ENCODE measurements around the gene IQSEC1.
A peak's percentile ranks its signal among the peaks of the same experiment; 100 is the strongest.

The IQSEC1 gene

DNA sequence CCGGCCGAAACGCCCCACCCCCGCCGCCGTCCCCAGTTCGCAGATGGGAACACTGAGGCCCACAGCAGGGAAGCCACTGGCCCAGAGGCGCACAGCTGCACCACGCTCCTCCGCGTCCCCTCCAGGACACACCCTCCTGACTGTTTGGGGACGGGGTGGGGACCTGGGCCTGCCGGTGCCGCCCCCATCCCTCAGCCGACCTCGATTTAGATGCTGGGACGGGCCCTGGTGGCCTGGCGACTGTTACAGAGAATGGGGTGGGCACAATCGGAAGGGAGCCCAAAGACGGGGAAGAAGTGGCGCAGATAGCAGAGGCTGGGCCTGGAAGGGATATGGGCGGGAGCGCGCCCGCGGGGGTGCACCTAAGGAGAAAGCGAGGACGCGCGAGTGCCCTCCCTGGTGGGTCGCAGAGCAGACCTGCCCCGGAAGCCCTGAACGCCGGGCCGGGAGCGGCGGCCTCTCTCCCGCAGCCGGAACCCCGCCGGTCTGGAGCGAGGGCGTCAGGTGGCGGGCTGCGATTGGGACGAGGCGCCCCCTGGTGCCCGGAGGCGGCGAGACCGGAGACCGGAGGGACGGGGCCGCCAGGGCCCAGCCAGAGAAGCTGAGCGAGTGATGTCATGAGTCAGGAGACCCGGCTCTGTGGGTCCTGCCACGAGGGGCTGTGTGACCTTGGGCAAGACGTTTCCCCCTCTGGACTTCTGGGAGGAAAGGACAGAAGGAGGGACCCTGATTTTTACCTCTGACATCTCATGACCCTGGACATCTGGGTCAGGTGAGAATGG lies 78.4 kb downstream of the IQSEC1 start:
- peak; percentile 38 for DNase-seq

DNA sequence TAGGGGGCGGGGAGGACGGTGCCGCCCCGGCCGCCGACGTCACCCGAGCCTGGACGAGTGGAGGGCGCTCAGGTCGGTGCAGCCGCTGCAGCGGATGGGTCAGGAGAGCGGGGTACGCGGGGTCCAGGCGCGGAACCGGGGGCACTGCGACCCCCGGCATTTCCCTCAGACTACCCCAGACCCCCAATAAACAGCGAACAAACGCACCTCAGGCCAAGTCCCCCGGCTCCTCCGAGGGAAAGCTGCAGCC lies 78.9 kb downstream of the IQSEC1 start:
- DNase-seq: no peak

DNA sequence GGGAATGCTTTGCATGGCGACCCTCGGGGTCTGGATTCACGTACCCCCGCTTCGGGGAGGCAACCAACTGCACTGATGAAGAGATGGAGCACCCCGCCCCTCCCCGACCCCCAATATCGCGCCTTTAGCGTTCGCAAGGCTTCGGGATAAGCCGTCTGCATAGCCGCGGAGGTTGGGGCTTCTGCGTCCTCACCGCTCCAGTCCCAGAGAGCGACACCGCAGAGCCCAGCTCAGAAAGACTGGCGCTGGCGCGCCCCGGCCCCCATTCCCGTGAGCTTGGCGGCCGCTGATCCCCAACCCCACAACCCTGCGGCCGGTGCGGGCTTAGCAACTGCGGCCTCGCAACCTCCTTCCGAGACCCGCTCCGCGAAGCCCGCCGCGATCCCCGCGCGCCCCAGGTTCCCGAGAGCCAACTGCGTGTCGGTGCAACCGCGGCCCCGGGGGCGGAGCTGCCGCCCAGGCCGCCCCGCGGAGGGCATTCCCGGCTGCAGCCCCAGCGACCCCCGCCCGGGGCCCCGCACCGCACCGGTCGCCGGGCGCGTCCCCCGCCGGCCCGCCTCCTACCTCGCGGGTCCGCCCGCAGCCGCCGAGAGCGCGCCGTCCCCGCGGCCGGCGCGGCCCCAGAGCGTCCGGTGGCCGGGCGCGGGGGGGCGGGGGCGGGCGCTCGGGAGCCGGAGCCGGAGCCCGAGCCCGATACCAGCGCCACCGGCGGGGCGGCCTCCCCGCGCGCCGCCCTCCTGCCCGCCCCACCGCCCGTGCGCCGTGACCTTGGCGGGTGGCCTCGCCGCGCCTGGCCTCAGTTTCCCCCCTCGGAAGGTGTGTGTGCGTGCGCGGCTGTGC lies 79.5 kb downstream of the IQSEC1 start:
- no peak for DNase-seq

DNA sequence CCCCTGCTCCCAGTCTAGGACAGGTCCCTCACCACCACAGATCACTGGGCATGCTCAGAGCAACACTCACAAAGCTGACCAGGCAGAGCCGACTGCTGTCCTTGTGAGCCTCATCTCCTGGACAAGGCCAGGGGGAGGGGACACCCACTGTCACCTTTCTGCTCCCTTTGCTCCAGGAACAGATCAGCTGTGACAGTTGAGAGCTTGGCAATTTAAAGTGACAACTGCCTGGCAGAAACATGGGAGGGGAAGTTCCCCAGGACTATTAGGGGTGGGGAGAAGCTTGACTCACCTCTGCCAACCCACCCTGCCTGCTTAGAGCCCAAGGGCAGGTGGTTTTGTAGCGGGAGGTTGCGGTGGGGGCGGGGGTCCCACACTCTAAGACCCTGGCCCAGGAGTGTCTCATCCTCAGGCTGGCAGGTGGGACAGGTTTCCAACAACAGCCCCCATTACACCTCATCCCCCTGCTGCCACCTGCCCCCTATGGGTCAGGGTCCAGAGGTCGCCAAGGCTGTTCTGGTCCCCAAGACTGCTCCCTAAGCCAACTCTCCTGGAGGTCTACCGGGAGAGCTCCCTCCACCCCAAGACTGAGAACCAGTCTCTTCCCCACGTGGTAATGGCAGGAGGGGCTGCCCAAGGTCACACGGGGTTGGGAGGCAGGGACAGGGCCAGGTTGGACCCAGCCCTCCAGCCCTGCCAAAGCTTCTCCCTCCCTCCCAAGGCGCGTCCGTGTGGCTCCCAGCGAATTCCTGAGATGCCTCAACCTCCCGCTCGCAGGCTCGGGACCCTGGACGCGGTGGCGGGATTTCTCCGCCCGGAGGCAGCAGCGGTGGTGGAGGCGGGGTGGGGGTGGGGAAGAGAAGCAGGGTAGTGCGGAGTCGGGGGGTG lies 80.4 kb downstream of the IQSEC1 start:
- no peak for DNase-seq

DNA sequence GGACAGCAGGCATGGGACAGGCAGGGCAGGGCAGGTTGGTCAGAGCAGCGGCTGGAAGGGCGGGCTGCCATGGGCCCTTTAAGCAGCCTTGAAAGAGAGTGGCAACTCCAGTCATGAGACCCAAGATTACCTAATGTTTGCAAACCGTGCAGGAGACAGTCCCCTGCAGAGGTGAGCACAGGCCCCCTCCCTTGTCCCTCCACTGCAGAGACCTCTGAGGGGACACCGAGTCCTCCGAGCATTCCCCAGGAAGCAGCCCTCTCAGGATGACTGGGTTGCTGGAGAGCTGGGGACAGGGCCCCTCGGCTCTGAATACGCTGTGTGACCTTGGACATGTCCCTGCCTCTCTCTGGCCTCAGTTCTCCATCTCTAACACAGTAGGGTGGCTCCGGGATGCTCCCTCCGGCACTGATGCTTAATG lies 81.4 kb downstream of the IQSEC1 start:
- DNase-seq: no peak

DNA sequence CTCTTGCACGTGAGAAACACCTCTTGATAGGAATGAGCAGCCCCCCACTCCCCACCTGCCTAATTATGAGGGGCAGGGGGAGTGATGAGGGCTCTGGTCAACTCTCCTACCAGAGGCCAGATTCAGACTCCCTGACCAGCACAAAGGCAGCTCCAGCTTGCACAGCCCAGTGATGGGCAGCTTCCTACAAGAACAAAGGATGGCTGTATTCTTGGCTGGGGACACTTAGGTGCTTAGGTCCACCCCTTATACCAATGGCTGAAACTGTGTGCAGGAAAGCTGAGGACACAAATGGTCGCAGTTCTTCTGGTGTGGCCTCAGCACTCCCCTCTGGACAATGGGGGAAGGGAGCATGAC lies 81.8 kb downstream of the IQSEC1 start:
- DNase-seq: no peak

DNA sequence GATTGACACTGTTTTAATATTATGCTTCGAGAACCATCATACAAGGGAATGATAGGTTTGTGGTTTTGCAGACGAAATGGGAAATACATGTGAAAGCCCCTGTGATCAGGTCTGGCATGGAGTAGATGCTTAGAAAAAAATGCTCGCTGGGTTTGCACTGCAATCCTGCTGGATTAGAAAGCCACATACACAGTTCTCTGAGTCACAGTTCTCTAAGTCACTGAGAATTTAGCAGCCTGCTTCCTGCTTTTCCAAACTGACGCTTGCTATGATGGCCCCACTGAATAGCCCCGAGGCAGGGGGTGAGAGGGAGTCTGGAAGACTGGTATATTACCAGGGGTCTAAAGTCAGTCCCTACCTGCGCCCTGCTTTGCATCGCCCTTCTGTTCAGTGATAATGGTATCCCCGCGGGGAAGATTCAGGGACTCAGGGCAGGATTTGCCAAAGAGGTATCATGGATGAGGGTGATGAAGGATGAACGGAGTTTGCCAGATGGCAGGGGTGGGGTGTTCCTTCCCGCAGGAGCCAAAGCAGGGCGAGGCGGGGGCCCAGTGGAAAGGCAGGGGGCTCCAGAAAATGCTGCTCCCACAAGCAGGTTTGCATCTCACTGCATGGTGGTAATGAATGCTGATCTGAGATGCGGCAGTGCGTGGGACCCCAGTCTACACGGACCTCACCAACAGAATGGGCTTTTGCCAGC lies 82.3 kb downstream of the IQSEC1 start:
- no peak for DNase-seq

DNA sequence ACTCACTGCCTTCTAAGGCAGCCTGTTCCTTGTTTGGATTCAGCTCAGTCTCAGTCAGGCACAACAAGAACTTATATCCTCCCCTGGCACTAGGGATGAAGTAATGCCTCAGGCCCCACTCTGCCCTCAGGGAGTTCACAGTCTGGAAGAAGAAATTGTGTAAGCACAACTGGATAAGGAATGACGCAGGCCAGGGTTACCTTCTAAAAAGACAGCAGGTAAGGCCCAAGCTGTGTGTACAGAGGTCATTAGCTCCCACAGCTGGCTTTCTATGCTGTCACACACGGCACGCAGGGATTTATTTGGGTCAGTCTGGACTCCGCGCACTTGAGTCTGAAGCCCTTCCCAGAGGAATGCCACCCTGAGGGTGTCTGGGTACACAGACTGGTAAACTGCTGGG lies 82.9 kb downstream of the IQSEC1 start:
- DNase-seq: no peak

DNA sequence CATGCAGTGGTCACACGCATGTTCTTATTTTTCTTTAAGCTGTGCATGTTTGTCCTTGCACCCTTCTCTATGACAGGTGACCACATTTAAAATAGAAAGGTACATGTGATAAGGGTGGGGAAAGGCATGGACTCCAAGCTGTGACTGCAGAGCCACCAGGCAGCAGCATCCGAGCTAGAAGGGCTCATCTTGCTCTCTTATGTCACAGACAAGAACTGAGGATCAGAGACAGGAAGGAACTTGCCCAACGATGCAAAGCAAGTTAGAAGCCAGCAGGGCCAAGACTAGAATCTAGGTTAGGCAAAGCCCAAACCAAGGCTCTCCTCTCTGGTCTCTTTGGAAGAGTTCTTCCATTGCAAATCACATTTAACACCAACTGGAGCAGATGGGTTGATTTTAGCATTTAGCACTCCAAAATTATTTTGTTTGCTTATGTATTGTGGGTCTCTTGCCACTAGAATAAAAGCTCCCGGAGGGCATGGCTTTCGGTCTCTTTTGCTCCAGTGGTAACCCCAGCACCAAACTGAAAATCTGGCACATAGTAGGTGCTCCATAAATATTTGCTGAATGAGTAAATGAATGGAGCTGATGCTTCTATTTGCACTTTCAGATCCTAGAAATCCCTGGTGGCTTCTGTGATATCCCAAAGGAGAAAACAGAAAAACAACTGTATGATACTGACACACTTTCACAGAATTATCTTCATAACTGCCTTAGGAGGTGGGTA lies 84.3 kb downstream of the IQSEC1 start:
- DNase-seq: no peak

DNA sequence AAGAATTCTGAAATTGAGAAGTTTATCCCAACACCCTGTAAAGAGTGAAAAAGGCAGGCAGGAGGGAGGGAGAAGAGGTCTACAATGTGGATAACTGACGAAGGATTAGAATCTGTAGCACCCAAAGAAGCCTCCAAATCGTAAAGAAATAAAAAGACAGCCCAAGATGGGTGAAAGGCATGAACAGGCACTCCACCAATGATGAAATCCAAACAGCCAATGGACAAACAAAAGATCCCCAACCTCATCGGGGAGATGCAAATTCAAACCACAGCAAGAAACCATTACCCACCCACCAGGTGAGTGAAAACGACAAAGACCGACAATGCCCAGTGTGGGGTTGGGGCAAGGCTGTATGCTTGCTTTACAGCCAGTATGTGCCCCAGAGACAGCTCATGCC lies 85.6 kb downstream of the IQSEC1 start:
- DNase-seq: no peak

DNA sequence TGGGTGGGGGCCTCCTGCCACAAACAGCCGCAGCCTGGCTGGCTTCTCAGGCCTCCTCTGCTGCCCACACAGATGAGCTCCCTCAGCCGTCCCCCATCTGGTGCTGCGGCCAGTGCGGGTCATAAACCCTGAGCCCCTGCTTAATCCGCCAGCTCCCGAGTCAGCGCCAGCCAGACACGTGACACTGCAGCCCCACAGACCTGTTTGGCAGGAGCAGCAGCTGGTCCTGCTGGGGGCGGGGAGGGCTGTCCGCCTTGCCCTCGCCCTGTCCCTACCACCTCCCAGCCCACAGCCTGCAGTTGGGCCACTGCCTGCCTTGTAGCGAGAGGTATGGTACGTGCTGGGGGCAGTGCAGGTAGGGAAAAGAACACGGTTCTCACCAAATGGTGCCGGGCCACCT lies 86.2 kb downstream of the IQSEC1 start:
- no peak for DNase-seq

DNA sequence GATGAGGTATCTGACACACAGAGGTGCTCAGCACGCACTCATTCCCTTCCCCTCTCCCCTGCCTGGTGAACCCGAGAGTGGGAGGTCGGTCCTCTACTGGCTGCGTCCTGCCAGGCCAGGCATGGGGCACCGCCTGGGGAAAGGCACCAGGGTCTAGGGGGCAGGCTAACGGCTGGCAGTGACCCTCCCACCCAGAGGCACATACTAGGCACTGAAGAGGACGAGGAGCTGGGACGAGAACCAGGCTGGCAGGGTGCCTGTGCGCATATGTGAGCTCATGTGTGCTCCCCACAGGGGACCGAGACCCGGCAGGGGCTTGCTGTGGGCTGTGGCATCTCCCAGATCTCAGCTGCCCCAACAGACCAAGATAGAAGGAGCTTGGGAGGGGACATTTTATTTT lies 86.7 kb downstream of the IQSEC1 start:
- DNase-seq: no peak

DNA sequence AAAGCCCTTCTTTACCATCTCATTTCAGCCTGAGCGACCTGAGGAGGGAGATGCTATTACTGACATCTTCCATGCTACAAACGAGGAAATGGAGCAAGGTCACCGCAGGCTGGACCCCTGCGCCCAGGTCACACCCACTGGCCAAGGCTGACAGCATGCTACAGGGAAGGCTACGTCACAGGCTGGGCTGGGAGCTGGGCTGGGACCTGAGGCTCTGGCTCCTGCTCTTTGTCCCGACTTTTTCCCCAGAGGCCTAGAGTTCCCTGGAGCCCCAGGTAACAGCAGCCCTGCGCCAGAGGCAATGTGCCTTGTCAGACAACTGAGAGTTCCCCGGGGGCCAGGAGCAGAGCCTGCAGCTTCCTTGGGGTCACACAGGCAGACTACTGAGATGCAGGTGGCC lies 87.2 kb downstream of the IQSEC1 start:
- no peak for DNase-seq

DNA sequence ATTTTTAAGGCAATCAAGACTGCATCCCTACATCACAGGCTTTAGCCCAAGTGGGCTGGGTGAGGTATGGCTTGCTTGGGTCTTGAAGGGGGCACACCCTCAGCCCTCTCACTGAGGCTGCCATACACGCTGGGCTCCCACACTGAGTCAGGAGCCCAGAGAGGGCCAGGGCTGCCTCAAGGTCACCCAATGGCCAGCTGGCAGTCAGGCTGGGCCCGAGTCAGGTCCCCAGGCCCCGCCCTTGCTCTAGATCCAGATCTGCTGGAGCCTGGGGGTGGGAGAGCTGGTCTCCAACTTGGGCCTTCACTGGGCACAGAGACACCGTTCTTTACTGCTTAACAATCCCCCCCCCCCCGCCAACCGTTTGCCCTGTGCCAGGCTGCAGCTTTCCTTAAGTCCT lies 88.1 kb downstream of the IQSEC1 start:
- no peak for DNase-seq

DNA sequence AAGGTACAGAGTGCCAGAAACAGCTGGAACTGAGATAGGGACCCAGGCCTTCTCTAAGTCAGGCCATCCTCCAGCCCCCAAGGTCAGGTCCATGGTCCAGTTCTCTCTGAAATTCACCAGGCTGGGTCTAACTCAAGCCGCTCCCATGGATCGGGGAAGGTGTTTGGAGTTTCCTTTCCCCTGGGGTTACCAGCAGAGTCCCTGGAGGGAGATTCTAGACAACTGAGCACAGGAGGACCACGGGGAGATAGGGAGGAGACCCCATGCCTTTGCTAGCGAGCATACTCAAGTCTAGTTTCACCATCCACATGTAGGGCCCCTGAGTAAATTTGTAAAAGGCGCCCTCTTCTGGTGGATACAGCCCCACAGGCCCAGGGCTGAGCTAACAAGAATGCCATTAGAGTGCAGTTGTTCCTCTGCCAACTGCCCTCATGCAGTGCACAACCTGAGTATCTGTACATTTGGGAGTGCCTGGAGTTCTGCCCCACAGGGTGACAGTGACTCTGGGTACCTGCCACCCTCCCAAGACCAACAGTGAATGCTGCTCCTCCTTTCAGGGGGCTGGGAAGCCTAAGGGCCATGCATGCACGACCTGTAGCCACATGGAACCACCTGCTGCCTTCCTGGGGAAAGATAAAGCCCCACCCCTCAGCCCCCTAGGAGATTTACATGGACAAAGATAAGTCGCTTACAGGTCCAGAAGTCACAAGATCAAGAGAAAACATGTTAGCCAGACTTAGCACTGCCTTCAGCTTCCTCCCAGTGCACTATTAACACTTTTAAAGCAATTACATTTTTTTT lies 89.0 kb downstream of the IQSEC1 start:
- peak; percentile 2 for DNase-seq

DNA sequence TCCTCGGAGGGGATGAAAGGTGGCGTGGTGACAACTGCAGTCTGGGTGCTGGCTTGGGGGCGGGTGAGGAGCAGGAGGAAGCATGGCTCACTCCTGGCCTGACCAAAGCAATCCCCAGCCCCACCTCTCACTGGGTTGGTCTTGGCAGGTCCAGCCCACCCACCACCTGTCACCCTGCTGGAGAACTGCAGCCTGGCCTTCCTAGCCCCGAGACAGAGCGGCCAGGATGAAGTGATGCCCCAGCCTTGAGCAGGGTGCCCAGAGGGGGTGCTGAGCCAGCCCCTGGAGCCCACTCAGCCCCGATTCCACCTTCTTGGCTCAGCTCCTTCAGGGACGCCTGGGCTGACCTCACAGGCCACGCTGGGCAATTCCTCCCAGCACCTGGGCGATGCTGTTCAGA lies 89.9 kb downstream of the IQSEC1 start:
- no peak for DNase-seq

DNA sequence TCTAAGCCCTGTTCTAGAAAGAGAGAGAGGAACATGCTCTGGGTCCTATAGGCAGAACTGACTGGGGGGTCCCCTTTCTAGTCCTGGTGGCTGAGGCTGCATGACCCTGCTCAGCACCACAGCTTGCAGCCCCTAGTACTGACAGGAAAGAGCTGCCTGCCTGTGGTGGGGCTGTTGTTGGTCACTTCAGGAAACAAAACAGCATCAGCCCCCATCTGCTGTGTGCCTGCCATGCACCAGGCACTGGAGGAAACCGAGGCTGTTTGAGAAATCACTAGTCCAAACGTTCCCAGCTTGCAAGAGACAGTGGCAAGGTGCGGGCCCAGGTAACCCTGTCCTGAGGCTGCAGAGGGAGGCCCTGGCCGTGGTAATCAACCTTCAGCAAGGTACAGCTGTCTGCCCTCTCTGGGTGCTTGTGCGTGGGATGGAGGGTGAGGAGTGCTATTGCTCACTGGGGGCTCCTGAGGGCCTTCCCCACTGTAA lies 90.6 kb downstream of the IQSEC1 start:
- DNase-seq: no peak

DNA sequence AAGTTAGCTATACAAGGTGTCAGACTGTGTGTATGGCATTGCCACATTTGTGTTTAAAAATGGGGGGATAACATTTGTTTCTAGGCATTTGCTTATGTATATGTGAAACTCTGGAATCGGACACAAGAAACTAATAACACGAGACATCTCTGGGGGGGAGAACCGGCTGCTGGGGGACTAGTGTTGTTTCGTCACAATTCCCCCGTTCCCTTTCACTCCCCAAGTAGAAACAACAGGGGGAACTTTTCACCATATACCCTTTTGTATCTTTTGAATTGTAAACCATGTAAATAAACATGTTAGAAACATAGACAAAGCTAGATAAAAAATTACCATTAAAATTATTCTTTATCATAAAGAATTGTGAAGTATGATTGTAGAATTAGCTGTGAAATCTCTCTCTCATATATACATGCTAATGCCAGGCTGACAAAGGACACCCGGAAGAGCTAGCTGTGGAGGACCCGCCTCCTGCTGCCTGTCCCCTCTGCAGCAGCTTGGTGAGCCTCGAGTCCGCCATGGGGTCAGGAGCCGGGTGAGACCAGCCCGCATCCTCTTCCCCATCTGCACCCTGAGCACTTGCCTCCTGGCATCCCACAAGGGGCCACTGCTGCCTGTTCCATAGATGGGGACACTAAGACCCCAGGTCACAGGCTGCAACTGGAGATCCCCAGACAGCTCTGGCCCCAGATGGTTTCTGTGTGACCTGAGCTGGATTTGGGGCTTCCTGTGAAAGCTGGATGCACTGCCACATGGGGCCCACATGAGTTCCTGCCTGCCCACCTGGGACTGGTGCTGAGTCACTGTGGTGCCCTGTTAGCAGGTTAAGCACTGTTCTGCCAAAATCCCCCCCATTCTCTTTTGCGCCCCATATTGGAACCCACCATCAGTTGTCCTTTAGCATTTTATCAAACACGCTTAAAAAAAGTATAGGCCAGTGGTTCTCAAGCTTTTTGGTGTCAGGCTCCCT lies 91.6 kb downstream of the IQSEC1 start:
- DNase-seq: no peak

DNA sequence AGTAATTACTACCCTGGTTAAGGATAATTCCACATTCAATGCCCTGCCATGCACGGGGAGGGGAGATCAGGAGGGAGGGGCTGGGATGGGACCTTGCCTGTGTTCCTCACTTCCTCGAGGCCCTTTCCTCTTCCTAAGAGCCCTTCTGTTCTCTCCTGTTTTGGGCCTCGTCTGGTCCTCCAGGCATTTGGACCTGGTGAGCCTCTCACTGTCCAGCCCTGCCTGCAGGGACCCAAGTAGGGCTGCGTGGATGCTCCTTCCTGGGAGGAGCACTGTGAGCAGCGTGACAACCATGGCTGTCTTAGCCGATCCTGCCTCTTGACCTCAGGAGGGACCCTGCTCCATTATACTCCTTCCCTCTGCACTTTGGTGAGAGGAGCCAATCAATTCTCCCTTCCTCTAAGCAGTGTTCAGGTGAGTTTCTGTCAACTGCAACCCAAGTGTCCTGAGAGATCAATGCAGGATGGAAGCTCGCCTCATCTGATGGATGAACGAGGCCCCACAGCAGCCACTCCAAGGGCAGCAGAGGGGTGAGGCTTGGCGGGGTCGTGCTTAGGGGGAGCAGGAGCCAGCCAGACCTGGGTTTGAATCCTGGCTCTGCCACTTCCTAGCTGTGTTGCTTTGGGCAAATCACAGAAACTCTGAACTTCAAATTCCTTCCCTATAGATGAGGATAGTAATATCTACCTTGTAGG lies 92.5 kb downstream of the IQSEC1 start:
- DNase-seq: no peak
